HepG2 (cell line): ENCODE measurements around the gene PFN4. TPM values are rescaled to one million over a fixed set of nuclear protein-coding genes. Genes with fewer than 3 reads are reported as not detected.

Experiments used
- ARHGAP35 ChIP-seq: sonication (generic); formaldehyde crosslinking; IDR thresholded peaks from 2 replicates; pipeline ENCODE4 v1.9.0; 2022; ENCODE audit warnings: mild to moderate bottlenecking, inconsistent platforms, moderate library complexity, missing genetic modification reagents, borderline replicate concordance
- ASH2L ChIP-seq: fragments of 300-600, 200-600 bp; sonication (generic); IDR thresholded peaks from 2 replicates; pipeline ENCODE4 v1.7.0; 2017; ENCODE audit warnings: low read depth, mild to moderate bottlenecking, moderate library complexity, mixed read lengths, low read length; ENCODE audit not compliant: insufficient read length
- ATRX ChIP-seq: sonication (generic); formaldehyde crosslinking; IDR thresholded peaks from 2 replicates; pipeline ENCODE4 v1.4.0; 2020; ENCODE audit warnings: missing genetic modification reagents, borderline replicate concordance
- CCAR2 ChIP-seq: fragments of 200-400 bp; formaldehyde crosslinking; optimal IDR thresholded peaks from 2 replicates; pipeline ENCODE3; 2018; ENCODE audit warnings: low read depth, mild to moderate bottlenecking, low read length, moderate library complexity
- CSRNP1 ChIP-seq: sonication (generic); formaldehyde crosslinking; IDR thresholded peaks from 2 replicates; pipeline ENCODE4 v1.8.1; 2023; ENCODE audit warnings: mild to moderate bottlenecking, missing genetic modification reagents
- FIP1L1 ChIP-seq: fragments of 200-400 bp; formaldehyde crosslinking; IDR thresholded peaks from 2 replicates; pipeline ENCODE4 v1.6.1; 2018; ENCODE audit warnings: low read depth, mild to moderate bottlenecking, low read length, moderate library complexity, borderline replicate concordance; ENCODE audit not compliant: insufficient read depth
- HES4 ChIP-seq: sonication (generic); formaldehyde crosslinking; IDR thresholded peaks from 2 replicates; pipeline ENCODE4 v1.9.0; 2021; ENCODE audit warnings: mild to moderate bottlenecking, missing genetic modification reagents, borderline replicate concordance
- JUN ChIP-seq: sonication (generic); formaldehyde crosslinking; IDR thresholded peaks from 2 replicates; pipeline ENCODE4 v1.4.0; 2020; ENCODE audit warnings: mild to moderate bottlenecking, missing genetic modification reagents
- KDM2A ChIP-seq: sonication (generic); formaldehyde crosslinking; IDR thresholded peaks from 2 replicates; pipeline ENCODE4 v1.4.0; 2020; ENCODE audit warnings: low read depth, missing genetic modification reagents, borderline replicate concordance
- NONO ChIP-seq, 2 experiments: fragments of 450-650 bp in 1 of 2; sonication (generic) in 1 of 2; formaldehyde crosslinking in 1 of 2; IDR thresholded peaks in 1 of 2; conservative IDR thresholded peaks in 1 of 2; 2 replicates each; pipeline versions ENCODE4 v1.6.1 to v1.8.0; 2017 to 2022; ENCODE audit warnings: mild to moderate bottlenecking in 1 of 2, missing genetic modification reagents in 1 of 2, moderate library complexity in 1 of 2
- PATZ1 ChIP-seq: sonication (generic); formaldehyde crosslinking; IDR thresholded peaks from 2 replicates; pipeline ENCODE4 v1.4.0; 2020; ENCODE audit warnings: missing genetic modification reagents
- PLRG1 ChIP-seq: fragments of 450-650 bp; conservative IDR thresholded peaks from 2 replicates; pipeline ENCODE4 v1.6.1; 2016
- POLR2A ChIP-seq, 2 experiments: IDR thresholded peaks; 2 replicates each; pipeline ENCODE4 v1.6.1; 2011; ENCODE audit warnings: low read depth in 2 of 2, low read length in 2 of 2, mild to moderate bottlenecking in 1 of 2, moderate library complexity in 1 of 2; ENCODE audit not compliant: insufficient read depth in 1 of 2
- RARG ChIP-seq: sonication (generic); formaldehyde crosslinking; IDR thresholded peaks from 2 replicates; pipeline ENCODE4 v1.4.0; 2020; ENCODE audit warnings: low read depth, mild to moderate bottlenecking, missing genetic modification reagents
- SIN3B ChIP-seq: fragments of 150-350 bp; IDR thresholded peaks from 2 replicates; pipeline ENCODE4 v1.6.1; 2014; ENCODE audit warnings: low read length
- SRSF9 ChIP-seq: fragments of 200-400 bp; formaldehyde crosslinking; IDR thresholded peaks from 2 replicates; pipeline ENCODE4 v1.6.1; 2018; ENCODE audit warnings: borderline replicate concordance, mild to moderate bottlenecking, low read depth, low read length; ENCODE audit not compliant: insufficient read depth, poor library complexity, severe bottlenecking
- TFDP1 ChIP-seq: IDR thresholded peaks from 2 replicates; pipeline ENCODE4 v1.6.1; 2016; ENCODE audit warnings: missing compliant biosample characterization, missing genetic modification reagents, borderline replicate concordance
- ZBTB7A ChIP-seq: sonication (generic); formaldehyde crosslinking; IDR thresholded peaks from 2 replicates; pipeline ENCODE4 v1.8.0; 2022; ENCODE audit warnings: mild to moderate bottlenecking, missing genetic modification reagents
- ZIK1 ChIP-seq: sonication (generic); formaldehyde crosslinking; IDR thresholded peaks from 2 replicates; pipeline ENCODE4 v1.5.0; 2020; ENCODE audit warnings: mild to moderate bottlenecking, low read depth, missing genetic modification reagents, borderline replicate concordance
- ZNF274 ChIP-seq: sonication (generic); formaldehyde crosslinking; IDR thresholded peaks from 2 replicates; pipeline ENCODE4 v1.5.1; 2020; ENCODE audit warnings: mild to moderate bottlenecking, missing genetic modification reagents
- ZNF343 ChIP-seq: sonication (generic); formaldehyde crosslinking; IDR thresholded peaks from 2 replicates; pipeline ENCODE4 v1.4.0; 2020; ENCODE audit warnings: mild to moderate bottlenecking, missing genetic modification reagents
- ZNF570 ChIP-seq: sonication (generic); formaldehyde crosslinking; IDR thresholded peaks from 2 replicates; pipeline ENCODE4 v1.4.0; 2020; ENCODE audit warnings: mild to moderate bottlenecking, missing genetic modification reagents, borderline replicate concordance
- ZNF614 ChIP-seq: IDR thresholded peaks from 2 replicates; pipeline ENCODE4 v1.6.1; 2018; ENCODE audit warnings: missing biosample characterization, missing genetic modification reagents, inconsistent platforms, borderline replicate concordance
- ZNF737 ChIP-seq: sonication (generic); formaldehyde crosslinking; IDR thresholded peaks from 2 replicates; pipeline ENCODE4 v1.5.0; 2020; ENCODE audit warnings: missing genetic modification reagents, mild to moderate bottlenecking, borderline replicate concordance
- ZNF883 ChIP-seq: sonication (generic); formaldehyde crosslinking; IDR thresholded peaks from 2 replicates; pipeline ENCODE4 v1.5.1; 2020; ENCODE audit warnings: mild to moderate bottlenecking, missing genetic modification reagents; ENCODE audit errors: not compliant biosample characterization
- polyA plus RNA-seq, 8 experiments: library from polyadenylated mRNA; depleted of rRNA in 3 of 8; stranded (reverse) in 7 of 8; unstranded in 1 of 8; fragments of >200 nt; fragmentation: Illumina TruSeq in 4 of 8; extraction: Trizol in 4 of 8; gene quantifications; 2 replicates each; pipeline versions ENCODE4 v1.2.1 to v1.2.3, GENCODE V29; 2011 to 2016; ENCODE audit warnings: low read depth in 4 of 8, missing spikeins in 1 of 8, mixed read lengths in 1 of 8; ENCODE audit not compliant: insufficient read depth in 1 of 8
- total RNA-seq, 5 experiments: library from RNA; depleted of rRNA; stranded (reverse); fragments of >200 nt; fragmentation: Illumina TruSeq; extraction: Trizol; gene quantifications; 2 replicates each; pipeline ENCODE4 v1.2.3, GENCODE V29; 2016; ENCODE audit warnings: low read depth in 1 of 5

Gene PFN4
- total and polyA plus RNA-seq, 2 of the 13 experiments (the other 11 are each of a cell fraction or from before 2014, with no cell fraction given), result 0.12 to 0.20 TPM

GRCh38 chr2:24123922-24124580 lies 917 bp upstream of the PFN4 start (continued):
- TF ChIP-seq KDM2A (CRISPR knock-in tag) (no peak), NONO (IDR thresholded peaks at IDR 0.05) (no peak), NONO (CRISPR knock-in tag; conservative IDR thresholded peaks at IDR 0.05) (0 out of 2 replicates have a peak, but pooled peaks have one; percentile 12), SRSF9 (no peak), PLRG1 (no peak), HES4 (CRISPR knock-in tag) (no peak), CSRNP1 (CRISPR knock-in tag) (no peak), ATRX (no peak), RARG (no peak), CCAR2 (no peak), SIN3B (no peak), ZBTB7A (CRISPR knock-in tag) (0 out of 2 replicates have a peak, but pooled peaks have one; percentile 7), TFDP1 (CRISPR knock-in tag) (no peak), ZNF274 (CRISPR knock-in tag) (no peak), ZNF614 (CRISPR knock-in tag) (peak; percentile 8; the same call in 1 of the 2 replicates), FIP1L1 (no peak), ASH2L (peak; percentile 31), ZIK1 (CRISPR knock-in tag) (no peak), ZNF343 (no peak), ZNF883 (CRISPR knock-in tag) (peak; percentile 20), PATZ1 (CRISPR knock-in tag) (no peak), ARHGAP35 (no peak), ZNF570 (no peak), POLR2A (IDR thresholded peaks at IDR 0.05; ENCODE audit: insufficient read depth in 1 of 2, low read depth in 2 of 2, low read length in 2 of 2) (no peak), ZNF737 (CRISPR knock-in tag) (no peak), JUN (CRISPR knock-in tag) (no peak; the same call in 1 of the 2 replicates)
